GM23338 (cell line): ENCODE data around the gene ZNF804B. TPM values are rescaled to one million over a fixed set of nuclear protein-coding genes. Genes with fewer than 3 reads are reported as not detected.

Source experiments
- ATAC-seq: fragments of 200-7000 bp; cut with Tn5 transposase; 3 replicates; pipeline ENCODE4 v1.9.1; 2020
- DNase-seq: peaks from one replicate; pipeline ENCODE4 v3.0.0-alpha.2; 2015; ENCODE audit warnings: low spot score
- H2AFZ ChIP-seq: fragments of 200-600 bp; sonication (generic); 2 replicates; pipeline ENCODE4 v1.8.0; 2016; ENCODE audit warnings: antibody characterized with exemption, mild to moderate bottlenecking, moderate library complexity
- H3F3A ChIP-seq: fragments of 200-600 bp; sonication (generic); replicated peaks from 2 replicates; pipeline ENCODE4 v1.8.0; 2017; ENCODE audit warnings: antibody characterized with exemption, mixed run types, low read depth
- H3K27ac ChIP-seq: fragments of 200-600 bp; sonication (generic); 2 replicates; pipeline ENCODE4 v1.6.1; 2016; ENCODE audit warnings: low read depth
- H3K27me3 ChIP-seq: fragments of 200-600 bp; sonication (generic); 2 replicates; pipeline ENCODE4 v1.8.0; 2016; ENCODE audit warnings: mild to moderate bottlenecking, mixed run types, moderate library complexity; ENCODE audit not compliant: insufficient read depth
- H3K36me3 ChIP-seq: fragments of 200-600 bp; sonication (generic); 2 replicates; pipeline ENCODE4 v1.8.0; 2016; ENCODE audit warnings: mild to moderate bottlenecking; ENCODE audit not compliant: insufficient read depth
- H3K4me1 ChIP-seq: fragments of 200-600 bp; sonication (generic); 2 replicates; pipeline ENCODE4 v1.8.0; 2016; ENCODE audit warnings: mild to moderate bottlenecking, moderate library complexity; ENCODE audit not compliant: insufficient read depth
- H3K4me2 ChIP-seq: fragments of 200-600 bp; sonication (generic); 2 replicates; pipeline ENCODE4 v1.7.1; 2017; ENCODE audit warnings: mixed run types
- H3K4me3 ChIP-seq: fragments of 200-600 bp; sonication (generic); 2 replicates; pipeline ENCODE4 v1.6.1; 2016; ENCODE audit warnings: mixed run types
- H3K79me2 ChIP-seq: fragments of 200-600 bp; sonication (generic); replicated peaks from 2 replicates; pipeline ENCODE4 v1.8.0; 2017; ENCODE audit warnings: mild to moderate bottlenecking; ENCODE audit not compliant: insufficient read depth
- H3K9me2 ChIP-seq: fragments of 200-600 bp; sonication (generic); 2 replicates; pipeline ENCODE4 v1.8.0; 2017; ENCODE audit not compliant: insufficient read depth
- H4K20me1 ChIP-seq: fragments of 200-600 bp; sonication (generic); replicated peaks from 2 replicates; pipeline ENCODE4 v1.8.0; 2017; ENCODE audit warnings: mild to moderate bottlenecking; ENCODE audit not compliant: insufficient read depth
- H3K27ac Mint-ChIP-seq: 2 replicates; pipeline ENCODE4 v1.8.0; 2020; ENCODE audit warnings: inconsistent platforms, mild to moderate bottlenecking, moderate library complexity, mixed read lengths
- H3K27me3 Mint-ChIP-seq: 3 replicates; pipeline ENCODE4 v1.8.0; 2022; ENCODE audit warnings: low read depth, mild to moderate bottlenecking, moderate library complexity, mixed read lengths, inconsistent platforms; ENCODE audit not compliant: insufficient read depth, poor library complexity
- H3K36me3 Mint-ChIP-seq: 3 replicates; pipeline ENCODE4 v1.8.0; 2021; ENCODE audit warnings: low read depth, mild to moderate bottlenecking, inconsistent platforms, moderate library complexity, mixed read lengths
- H3K4me1 Mint-ChIP-seq: 3 replicates; pipeline ENCODE4 v1.8.0; 2020; ENCODE audit warnings: mild to moderate bottlenecking, inconsistent platforms, mixed read lengths
- H3K4me3 Mint-ChIP-seq: 3 replicates; pipeline ENCODE4 v1.8.0; 2021; ENCODE audit warnings: moderate library complexity, mild to moderate bottlenecking, inconsistent platforms, mixed read lengths
- H3K9me3 Mint-ChIP-seq: 3 replicates; pipeline ENCODE4 v1.8.0; 2020; ENCODE audit warnings: moderate library complexity, mild to moderate bottlenecking, inconsistent platforms, mixed read lengths
- CREB1 ChIP-seq: fragments of 250-450 bp; sonication (Bioruptor Pico); IDR thresholded peaks from 2 replicates; pipeline ENCODE4 v1.5.0; 2020; ENCODE audit warnings: low read depth, mild to moderate bottlenecking, moderate library complexity
- EZH2 ChIP-seq: fragments of 200-600 bp; sonication (generic); IDR thresholded peaks from one replicate; pipeline ENCODE4 v1.8.0; 2017; ENCODE audit warnings: antibody characterized with exemption, mild to moderate bottlenecking, low read depth; ENCODE audit not compliant: unreplicated experiment
- JUNB ChIP-seq: IDR thresholded peaks from one replicate; pipeline ENCODE4 v1.6.1; 2016; ENCODE audit warnings: antibody characterized with exemption; ENCODE audit not compliant: unreplicated experiment
- NANOG ChIP-seq: IDR thresholded peaks from 2 replicates; pipeline ENCODE4 v1.6.1; 2016; ENCODE audit warnings: antibody characterized with exemption, borderline replicate concordance
- STAT1 ChIP-seq: IDR thresholded peaks from one replicate; pipeline ENCODE4 v1.6.1; 2016; ENCODE audit warnings: antibody characterized with exemption; ENCODE audit not compliant: unreplicated experiment
- ZNF114 ChIP-seq: fragments of 250-450 bp; sonication (Bioruptor Pico); IDR thresholded peaks from 2 replicates; pipeline ENCODE4 v1.5.0; 2020; ENCODE audit warnings: mild to moderate bottlenecking, moderate library complexity
- ZNF331 ChIP-seq: fragments of 250-450 bp; sonication (Bioruptor Pico); IDR thresholded peaks from 2 replicates; pipeline ENCODE4 v1.5.0; 2020; ENCODE audit warnings: low read depth, mild to moderate bottlenecking, moderate library complexity
- polyA plus RNA-seq: library from polyadenylated mRNA; unstranded; fragments of >200 nt; fragmentation: Nextera tagmentation; extraction: Ambion mirVana; gene quantifications from 2 replicates; pipeline ENCODE4 v1.2.1, GENCODE V29; 2016
- total RNA-seq: library from RNA; depleted of rRNA; stranded (reverse); fragments of >200 nt; shearing (Covaris generic); gene quantifications from 2 replicates; pipeline ENCODE4 v1.2.3, GENCODE V29; 2014
- TF ChIP-seq, protein P1 (sequence below): IDR thresholded peaks from 2 replicates; pipeline ENCODE4 v1.6.1; 2016; ENCODE audit warnings: antibody characterized with exemption
- TF ChIP-seq, protein P2 (sequence below): IDR thresholded peaks from one replicate; pipeline ENCODE4 v1.6.1; 2018; ENCODE audit warnings: antibody characterized with exemption; ENCODE audit not compliant: unreplicated experiment
- TF ChIP-seq, protein P3 (sequence below): fragments of 250-450 bp; sonication (Bioruptor Pico); IDR thresholded peaks from 2 replicates; pipeline ENCODE4 v1.5.0; 2020; ENCODE audit warnings: mild to moderate bottlenecking, moderate library complexity
- TF ChIP-seq, protein P4 (sequence below), 2 experiments: fragments of 200-600 bp in 1 of 2; sonication (generic) in 1 of 2; conservative IDR thresholded peaks; 2 replicates each; pipeline versions ENCODE4 v1.5.1 to v1.6.1; 2016 to 2017; ENCODE audit warnings: antibody characterized with exemption in 2 of 2, low read depth in 2 of 2, mild to moderate bottlenecking in 2 of 2, moderate library complexity in 1 of 2

ZNF804B gene
- total and polyA plus RNA-seq, 2 experiments from 2014 or later: not detected

DNA sequence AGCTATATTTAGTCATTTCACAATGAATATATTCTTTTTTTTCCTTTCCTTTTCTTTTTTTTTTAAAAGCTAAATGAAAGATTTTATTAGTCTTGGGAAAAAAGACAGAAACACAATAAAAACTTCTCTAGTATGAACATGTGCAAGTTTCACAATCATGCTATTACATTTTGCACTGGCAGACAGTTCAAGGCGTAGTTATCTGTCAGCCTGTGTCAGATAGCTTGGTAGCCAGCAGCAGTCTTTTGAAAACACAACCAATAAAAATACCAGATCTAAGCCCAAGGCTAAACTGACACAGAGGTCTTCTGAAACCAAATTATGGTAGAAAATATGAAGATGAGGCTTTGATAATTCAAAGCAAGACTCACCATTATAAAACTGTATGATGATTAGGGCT is 241.8 kb downstream of the ZNF804B start:
- Histone ChIP-seq H3K4me2 (no peak overlapping the region), H3F3A (no peaks in the 10 kb centered on the region), H3K9me2 (no peaks in the 10 kb centered on the region), H3K27ac (no peak overlapping the region), H3K79me2 (no peaks in the 10 kb centered on the region), H3K27me3 (no peaks in the 10 kb centered on the region), H3K36me3 (no peaks in the 10 kb centered on the region), H3K4me1 (no peaks in the 10 kb centered on the region; the same call in 1 of the 2 replicates), H2AFZ (no peak overlapping the region), H4K20me1 (no peaks in the 10 kb centered on the region), H3K4me3 (no peak overlapping the region)
- TF ChIP-seq ZNF114 (CRISPR knock-in tag): no peak
- TF ChIP-seq STAT1: no peak
- TF ChIP-seq EZH2: no peak
- TF ChIP-seq, protein P1, sequence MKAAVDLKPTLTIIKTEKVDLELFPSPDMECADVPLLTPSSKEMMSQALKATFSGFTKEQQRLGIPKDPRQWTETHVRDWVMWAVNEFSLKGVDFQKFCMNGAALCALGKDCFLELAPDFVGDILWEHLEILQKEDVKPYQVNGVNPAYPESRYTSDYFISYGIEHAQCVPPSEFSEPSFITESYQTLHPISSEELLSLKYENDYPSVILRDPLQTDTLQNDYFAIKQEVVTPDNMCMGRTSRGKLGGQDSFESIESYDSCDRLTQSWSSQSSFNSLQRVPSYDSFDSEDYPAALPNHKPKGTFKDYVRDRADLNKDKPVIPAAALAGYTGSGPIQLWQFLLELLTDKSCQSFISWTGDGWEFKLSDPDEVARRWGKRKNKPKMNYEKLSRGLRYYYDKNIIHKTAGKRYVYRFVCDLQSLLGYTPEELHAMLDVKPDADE: no peak
- no peak for TF ChIP-seq CREB1 (CRISPR knock-in tag)
- TF ChIP-seq JUNB: no peak
- TF ChIP-seq ZNF331: no peak
- TF ChIP-seq, protein P2, sequence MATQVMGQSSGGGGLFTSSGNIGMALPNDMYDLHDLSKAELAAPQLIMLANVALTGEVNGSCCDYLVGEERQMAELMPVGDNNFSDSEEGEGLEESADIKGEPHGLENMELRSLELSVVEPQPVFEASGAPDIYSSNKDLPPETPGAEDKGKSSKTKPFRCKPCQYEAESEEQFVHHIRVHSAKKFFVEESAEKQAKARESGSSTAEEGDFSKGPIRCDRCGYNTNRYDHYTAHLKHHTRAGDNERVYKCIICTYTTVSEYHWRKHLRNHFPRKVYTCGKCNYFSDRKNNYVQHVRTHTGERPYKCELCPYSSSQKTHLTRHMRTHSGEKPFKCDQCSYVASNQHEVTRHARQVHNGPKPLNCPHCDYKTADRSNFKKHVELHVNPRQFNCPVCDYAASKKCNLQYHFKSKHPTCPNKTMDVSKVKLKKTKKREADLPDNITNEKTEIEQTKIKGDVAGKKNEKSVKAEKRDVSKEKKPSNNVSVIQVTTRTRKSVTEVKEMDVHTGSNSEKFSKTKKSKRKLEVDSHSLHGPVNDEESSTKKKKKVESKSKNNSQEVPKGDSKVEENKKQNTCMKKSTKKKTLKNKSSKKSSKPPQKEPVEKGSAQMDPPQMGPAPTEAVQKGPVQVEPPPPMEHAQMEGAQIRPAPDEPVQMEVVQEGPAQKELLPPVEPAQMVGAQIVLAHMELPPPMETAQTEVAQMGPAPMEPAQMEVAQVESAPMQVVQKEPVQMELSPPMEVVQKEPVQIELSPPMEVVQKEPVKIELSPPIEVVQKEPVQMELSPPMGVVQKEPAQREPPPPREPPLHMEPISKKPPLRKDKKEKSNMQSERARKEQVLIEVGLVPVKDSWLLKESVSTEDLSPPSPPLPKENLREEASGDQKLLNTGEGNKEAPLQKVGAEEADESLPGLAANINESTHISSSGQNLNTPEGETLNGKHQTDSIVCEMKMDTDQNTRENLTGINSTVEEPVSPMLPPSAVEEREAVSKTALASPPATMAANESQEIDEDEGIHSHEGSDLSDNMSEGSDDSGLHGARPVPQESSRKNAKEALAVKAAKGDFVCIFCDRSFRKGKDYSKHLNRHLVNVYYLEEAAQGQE: no peak
- TF ChIP-seq, protein P3, sequence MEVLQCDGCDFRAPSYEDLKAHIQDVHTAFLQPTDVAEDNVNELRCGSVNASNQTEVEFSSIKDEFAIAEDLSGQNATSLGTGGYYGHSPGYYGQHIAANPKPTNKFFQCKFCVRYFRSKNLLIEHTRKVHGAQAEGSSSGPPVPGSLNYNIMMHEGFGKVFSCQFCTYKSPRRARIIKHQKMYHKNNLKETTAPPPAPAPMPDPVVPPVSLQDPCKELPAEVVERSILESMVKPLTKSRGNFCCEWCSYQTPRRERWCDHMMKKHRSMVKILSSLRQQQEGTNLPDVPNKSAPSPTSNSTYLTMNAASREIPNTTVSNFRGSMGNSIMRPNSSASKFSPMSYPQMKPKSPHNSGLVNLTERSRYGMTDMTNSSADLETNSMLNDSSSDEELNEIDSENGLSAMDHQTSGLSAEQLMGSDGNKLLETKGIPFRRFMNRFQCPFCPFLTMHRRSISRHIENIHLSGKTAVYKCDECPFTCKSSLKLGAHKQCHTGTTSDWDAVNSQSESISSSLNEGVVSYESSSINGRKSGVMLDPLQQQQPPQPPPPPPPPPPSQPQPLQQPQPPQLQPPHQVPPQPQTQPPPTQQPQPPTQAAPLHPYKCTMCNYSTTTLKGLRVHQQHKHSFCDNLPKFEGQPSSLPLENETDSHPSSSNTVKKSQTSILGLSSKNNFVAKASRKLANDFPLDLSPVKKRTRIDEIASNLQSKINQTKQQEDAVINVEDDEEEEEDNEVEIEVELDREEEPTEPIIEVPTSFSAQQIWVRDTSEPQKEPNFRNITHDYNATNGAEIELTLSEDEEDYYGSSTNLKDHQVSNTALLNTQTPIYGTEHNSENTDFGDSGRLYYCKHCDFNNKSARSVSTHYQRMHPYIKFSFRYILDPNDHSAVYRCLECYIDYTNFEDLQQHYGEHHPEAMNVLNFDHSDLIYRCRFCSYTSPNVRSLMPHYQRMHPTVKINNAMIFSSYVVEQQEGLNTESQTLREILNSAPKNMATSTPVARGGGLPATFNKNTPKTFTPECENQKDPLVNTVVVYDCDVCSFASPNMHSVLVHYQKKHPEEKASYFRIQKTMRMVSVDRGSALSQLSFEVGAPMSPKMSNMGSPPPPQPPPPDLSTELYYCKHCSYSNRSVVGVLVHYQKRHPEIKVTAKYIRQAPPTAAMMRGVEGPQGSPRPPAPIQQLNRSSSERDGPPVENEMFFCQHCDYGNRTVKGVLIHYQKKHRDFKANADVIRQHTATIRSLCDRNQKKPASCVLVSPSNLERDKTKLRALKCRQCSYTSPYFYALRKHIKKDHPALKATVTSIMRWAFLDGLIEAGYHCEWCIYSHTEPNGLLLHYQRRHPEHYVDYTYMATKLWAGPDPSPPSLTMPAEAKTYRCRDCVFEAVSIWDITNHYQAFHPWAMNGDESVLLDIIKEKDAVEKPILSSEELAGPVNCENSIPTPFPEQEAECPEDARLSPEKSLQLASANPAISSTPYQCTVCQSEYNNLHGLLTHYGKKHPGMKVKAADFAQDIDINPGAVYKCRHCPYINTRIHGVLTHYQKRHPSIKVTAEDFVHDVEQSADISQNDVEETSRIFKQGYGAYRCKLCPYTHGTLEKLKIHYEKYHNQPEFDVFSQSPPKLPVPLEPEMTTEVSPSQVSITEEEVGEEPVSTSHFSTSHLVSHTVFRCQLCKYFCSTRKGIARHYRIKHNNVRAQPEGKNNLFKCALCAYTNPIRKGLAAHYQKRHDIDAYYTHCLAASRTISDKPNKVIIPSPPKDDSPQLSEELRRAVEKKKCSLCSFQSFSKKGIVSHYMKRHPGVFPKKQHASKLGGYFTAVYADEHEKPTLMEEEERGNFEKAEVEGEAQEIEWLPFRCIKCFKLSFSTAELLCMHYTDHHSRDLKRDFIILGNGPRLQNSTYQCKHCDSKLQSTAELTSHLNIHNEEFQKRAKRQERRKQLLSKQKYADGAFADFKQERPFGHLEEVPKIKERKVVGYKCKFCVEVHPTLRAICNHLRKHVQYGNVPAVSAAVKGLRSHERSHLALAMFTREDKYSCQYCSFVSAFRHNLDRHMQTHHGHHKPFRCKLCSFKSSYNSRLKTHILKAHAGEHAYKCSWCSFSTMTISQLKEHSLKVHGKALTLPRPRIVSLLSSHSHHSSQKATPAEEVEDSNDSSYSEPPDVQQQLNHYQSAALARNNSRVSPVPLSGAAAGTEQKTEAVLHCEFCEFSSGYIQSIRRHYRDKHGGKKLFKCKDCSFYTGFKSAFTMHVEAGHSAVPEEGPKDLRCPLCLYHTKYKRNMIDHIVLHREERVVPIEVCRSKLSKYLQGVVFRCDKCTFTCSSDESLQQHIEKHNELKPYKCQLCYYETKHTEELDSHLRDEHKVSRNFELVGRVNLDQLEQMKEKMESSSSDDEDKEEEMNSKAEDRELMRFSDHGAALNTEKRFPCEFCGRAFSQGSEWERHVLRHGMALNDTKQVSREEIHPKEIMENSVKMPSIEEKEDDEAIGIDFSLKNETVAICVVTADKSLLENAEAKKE (CRISPR knock-in tag): no peak
- TF ChIP-seq, protein P4, sequence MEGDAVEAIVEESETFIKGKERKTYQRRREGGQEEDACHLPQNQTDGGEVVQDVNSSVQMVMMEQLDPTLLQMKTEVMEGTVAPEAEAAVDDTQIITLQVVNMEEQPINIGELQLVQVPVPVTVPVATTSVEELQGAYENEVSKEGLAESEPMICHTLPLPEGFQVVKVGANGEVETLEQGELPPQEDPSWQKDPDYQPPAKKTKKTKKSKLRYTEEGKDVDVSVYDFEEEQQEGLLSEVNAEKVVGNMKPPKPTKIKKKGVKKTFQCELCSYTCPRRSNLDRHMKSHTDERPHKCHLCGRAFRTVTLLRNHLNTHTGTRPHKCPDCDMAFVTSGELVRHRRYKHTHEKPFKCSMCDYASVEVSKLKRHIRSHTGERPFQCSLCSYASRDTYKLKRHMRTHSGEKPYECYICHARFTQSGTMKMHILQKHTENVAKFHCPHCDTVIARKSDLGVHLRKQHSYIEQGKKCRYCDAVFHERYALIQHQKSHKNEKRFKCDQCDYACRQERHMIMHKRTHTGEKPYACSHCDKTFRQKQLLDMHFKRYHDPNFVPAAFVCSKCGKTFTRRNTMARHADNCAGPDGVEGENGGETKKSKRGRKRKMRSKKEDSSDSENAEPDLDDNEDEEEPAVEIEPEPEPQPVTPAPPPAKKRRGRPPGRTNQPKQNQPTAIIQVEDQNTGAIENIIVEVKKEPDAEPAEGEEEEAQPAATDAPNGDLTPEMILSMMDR (conservative IDR thresholded peaks at IDR 0.05; ENCODE audit: low read depth in 2 of 2): no peak
- TF ChIP-seq NANOG: no peak
- no peak for DNase-seq
- no peaks in the 10 kb centered on the region for H3K27me3 Mint-ChIP-seq
- peaks cover 11% of the 10 kb centered on the region for H3K4me1 Mint-ChIP-seq
- H3K27ac Mint-ChIP-seq: no peak overlapping the region
- no peaks in the 10 kb centered on the region for H3K36me3 Mint-ChIP-seq
- H3K4me3 Mint-ChIP-seq: no peak overlapping the region
- no peaks in the 10 kb centered on the region for H3K9me3 Mint-ChIP-seq
- no peak for ATAC-seq
